IMR-90 (cell line): Measurements from ENCODE around the gene PRMT2.

Experiments
- CTCF ChIP-seq: conservative IDR thresholded peaks from 2 replicates; pipeline ENCODE4 v1.5.1; 2012; ENCODE audit warnings: mild to moderate bottlenecking, low read depth, low read length, improper control_type of control experiment
- MAFK ChIP-seq: IDR thresholded peaks from 2 replicates; pipeline ENCODE4 v1.6.1; 2012; ENCODE audit warnings: low read depth, low read length, improper control_type of control experiment
- MAZ ChIP-seq: IDR thresholded peaks from 2 replicates; pipeline ENCODE4 v1.6.1; 2012; ENCODE audit warnings: low read depth, mild to moderate bottlenecking, low read length, improper control_type of control experiment, moderate library complexity, borderline replicate concordance
- POLR2A ChIP-seq: IDR thresholded peaks from 2 replicates; pipeline ENCODE4 v1.6.1; 2012; ENCODE audit warnings: mild to moderate bottlenecking, low read depth, low read length
- RAD21 ChIP-seq: IDR thresholded peaks from 2 replicates; pipeline ENCODE4 v1.6.1; 2012; ENCODE audit warnings: low read length, improper control_type of control experiment
- RFX5 ChIP-seq: IDR thresholded peaks from 2 replicates; pipeline ENCODE4 v1.8.0; 2012; ENCODE audit warnings: low read depth, mild to moderate bottlenecking, low read length, moderate library complexity

- no peak for TF ChIP-seq RFX5
- TF ChIP-seq MAZ: no peak
- no peak for TF ChIP-seq MAFK
- TF ChIP-seq CTCF: no peak
- no peak for TF ChIP-seq RAD21
- TF ChIP-seq POLR2A: no peak
Observed at GRCh38 chr21:46660505-46660904, 25.0 kb downstream of the PRMT2 start.
